GM18873 (cell line): Measurements from ENCODE around the gene ASB8.
"Not testable (repeated sequence)": the region's sequence is repeated elsewhere in the genome, so short reads cannot be mapped to it uniquely, and the experiment has no call there.

ENCODE experiments used
- ATAC-seq: cut with Tn5 transposase; IDR thresholded peaks from one replicate; pipeline ENCODE4 v1.9.1; 2021; ENCODE audit warnings: mild to moderate bottlenecking, moderate library complexity, moderate number of reproducible peaks; ENCODE audit not compliant: unreplicated experiment, low FRiP score

The ASB8 gene

GRCh38 chr12:48142818-48143674 lies 14.3 kb downstream of the ASB8 start:
- no peak for ATAC-seq

GRCh38 chr12:48135027-48135426 lies 22.3 kb downstream of the ASB8 start:
- ATAC-seq = no peak

GRCh38 chr12:48132826-48133225 lies 24.5 kb downstream of the ASB8 start:
- no peak for ATAC-seq

GRCh38 chr12:48131517-48131916 lies 25.8 kb downstream of the ASB8 start:
- no peak for ATAC-seq

GRCh38 chr12:48129376-48129775 lies 27.9 kb downstream of the ASB8 start:
- no peak for ATAC-seq

- ATAC-seq = no peak
Measured at GRCh38 chr12:48128800-48129199, 28.5 kb downstream of the ASB8 start.

- ATAC-seq = no peak
Measured at GRCh38 chr12:48126953-48127630, 30.2 kb downstream of the ASB8 start.

- ATAC-seq = no peak
Measured at GRCh38 chr12:48125985-48126384, 31.3 kb downstream of the ASB8 start.

- not testable (repeated sequence) for ATAC-seq
Measured at GRCh38 chr12:48125542-48125941, 31.8 kb downstream of the ASB8 start.

GRCh38 chr12:48123169-48123568 lies 34.1 kb downstream of the ASB8 start:
- ATAC-seq = no peak

GRCh38 chr12:48122065-48122834 lies 35.1 kb downstream of the ASB8 start:
- no peak for ATAC-seq

GRCh38 chr12:48121522-48121921 lies 35.8 kb downstream of the ASB8 start:
- ATAC-seq = no peak

- no peak for ATAC-seq
Measured at GRCh38 chr12:48119834-48120195, 37.5 kb downstream of the ASB8 start.

- peak; percentile 99 for ATAC-seq
Measured at GRCh38 chr12:48119078-48119833, 38.1 kb downstream of the ASB8 start, which contains the start of gene PFKM. Gene PFKM, plus strand, starts transcription at chr12:48119364. Its CDS starts 3,411 bp downstream, at chr12:48122775.

GRCh38 chr12:48118284-48118871 lies 38.9 kb downstream of the ASB8 start:
- ATAC-seq = no peak

GRCh38 chr12:48115957-48116356 lies 41.4 kb downstream of the ASB8 start:
- ATAC-seq = no peak

GRCh38 chr12:48111312-48111693 lies 46.0 kb downstream of the ASB8 start:
- ATAC-seq = not testable (repeated sequence)

GRCh38 chr12:48110691-48111311 lies 46.5 kb downstream of the ASB8 start:
- ATAC-seq = no peak

GRCh38 chr12:48109424-48109823 lies 47.9 kb downstream of the ASB8 start:
- no peak for ATAC-seq
